Fibroblast of upper back skin (primary cell): ENCODE measurements around the gene CDK7.
"Not testable (repeated sequence)": the region's sequence is repeated elsewhere in the genome, so short reads cannot be mapped to it uniquely, and the experiment has no call there.

Source experiments
- DNase-seq: peaks from one replicate; pipeline ENCODE4 v3.0.0-alpha.2; 2013

The CDK7 gene

GRCh38 chr5:69234457-69235268, at the start of gene CDK7:
CDK7 (plus strand) TSS chr5:69234886; CDS start chr5:69234976, 90 bp downstream.
- peak; percentile 88 for DNase-seq

- no peak for DNase-seq
These were observed 47.3 kb upstream of the CDK7 start for GRCh38 chr5:69187342-69187741.

GRCh38 chr5:69188811-69189161, 45.9 kb upstream of the CDK7 start:
- DNase-seq, result no peak

- DNase-seq, result peak; percentile 92
These were observed 45.3 kb upstream of the CDK7 start, which contains the start of gene CENPH for GRCh38 chr5:69189162-69190086. CENPH (plus strand) TSS chr5:69189583; CDS start chr5:69189635, 52 bp downstream.

- DNase-seq, result peak; percentile 13
These were observed 32.2 kb upstream of the CDK7 start for GRCh38 chr5:69202497-69202896.

GRCh38 chr5:69206528-69207190, 28.0 kb upstream of the CDK7 start:
- peak; percentile 79 for DNase-seq

GRCh38 chr5:69209602-69210001, 25.1 kb upstream of the CDK7 start:
- peak; percentile 59 for DNase-seq

GRCh38 chr5:69211200-69211599, 23.5 kb upstream of the CDK7 start:
- DNase-seq, result no peak

- no peak for DNase-seq
These were observed 22.7 kb upstream of the CDK7 start for GRCh38 chr5:69212022-69212421.

GRCh38 chr5:69213513-69214215, 21.0 kb upstream of the CDK7 start:
- DNase-seq, result peak; percentile 76

- DNase-seq, result no peak
These were observed 17.6 kb upstream of the CDK7 start for GRCh38 chr5:69217151-69217511.

GRCh38 chr5:69217548-69218526, 16.8 kb upstream of the CDK7 start:
- peak; percentile 90 for DNase-seq

GRCh38 chr5:69219939-69220338, 14.7 kb upstream of the CDK7 start:
- no peak for DNase-seq

- not testable (repeated sequence) for DNase-seq
These were observed 14.3 kb upstream of the CDK7 start for GRCh38 chr5:69220371-69220770.

- not testable (repeated sequence) for DNase-seq
These were observed 13.9 kb upstream of the CDK7 start for GRCh38 chr5:69220833-69221232.

GRCh38 chr5:69224520-69224919, 10.2 kb upstream of the CDK7 start:
- DNase-seq, result no peak

- no peak for DNase-seq
These were observed 8.8 kb upstream of the CDK7 start for GRCh38 chr5:69225860-69226259.

- no peak for DNase-seq
These were observed 4.5 kb upstream of the CDK7 start for GRCh38 chr5:69230181-69230580.

- DNase-seq, result no peak
These were observed 3.4 kb upstream of the CDK7 start for GRCh38 chr5:69231281-69231680.

GRCh38 chr5:69231851-69232250, 2.8 kb upstream of the CDK7 start:
- DNase-seq, result peak; percentile 55

GRCh38 chr5:69236733-69237132, 2.0 kb downstream of the CDK7 start:
- not testable (repeated sequence) for DNase-seq
